Mesothelial cell of epicardium (in vitro differentiated cells): ENCODE results near the gene RXFP4. TPM values are rescaled to one million over a fixed set of nuclear protein-coding genes. Genes with fewer than 3 reads are reported as not detected.
"Not testable (repeated sequence)": the region's sequence is repeated elsewhere in the genome, so short reads cannot be mapped to it uniquely, and the experiment has no call there.

Experiments
- DNase-seq, 2 experiments: peaks; one replicate each; pipeline ENCODE4 v3.0.0; 2021; ENCODE audit warnings: low spot score in 2 of 2; ENCODE audit not compliant: unreplicated experiment in 2 of 2
- H3K27ac Mint-ChIP-seq: 2 replicates; pipeline ENCODE4 v1.8.0; 2021; ENCODE audit warnings: mixed read lengths
- H3K27me3 Mint-ChIP-seq: 2 replicates; pipeline ENCODE4 v1.8.0; 2021; ENCODE audit warnings: low read depth, mixed read lengths
- H3K36me3 Mint-ChIP-seq: 2 replicates; pipeline ENCODE4 v1.8.0; 2021; ENCODE audit warnings: mixed read lengths
- H3K4me1 Mint-ChIP-seq: 2 replicates; pipeline ENCODE4 v1.8.0; 2021; ENCODE audit warnings: mixed read lengths
- H3K4me3 Mint-ChIP-seq: 2 replicates; pipeline ENCODE4 v1.8.0; 2021; ENCODE audit warnings: mild to moderate bottlenecking, moderate library complexity, mixed read lengths
- H3K9me3 Mint-ChIP-seq: 2 replicates; pipeline ENCODE4 v1.8.0; 2021; ENCODE audit warnings: mixed read lengths
- total RNA-seq: library from RNA; stranded (reverse); gene quantifications from 3 replicates; pipeline ENCODE4 v1.2.1, GENCODE V29; 2021
- TF ChIP-seq, protein P1 (sequence below): fragments of 200-600 bp; sonication (generic); IDR thresholded peaks from one replicate; pipeline ENCODE4 v1.5.0; 2021; ENCODE audit warnings: antibody characterized with exemption; ENCODE audit not compliant: unreplicated experiment

RXFP4 gene
- total RNA-seq, 1 donor from 2014 or later, result not detected

DNA sequence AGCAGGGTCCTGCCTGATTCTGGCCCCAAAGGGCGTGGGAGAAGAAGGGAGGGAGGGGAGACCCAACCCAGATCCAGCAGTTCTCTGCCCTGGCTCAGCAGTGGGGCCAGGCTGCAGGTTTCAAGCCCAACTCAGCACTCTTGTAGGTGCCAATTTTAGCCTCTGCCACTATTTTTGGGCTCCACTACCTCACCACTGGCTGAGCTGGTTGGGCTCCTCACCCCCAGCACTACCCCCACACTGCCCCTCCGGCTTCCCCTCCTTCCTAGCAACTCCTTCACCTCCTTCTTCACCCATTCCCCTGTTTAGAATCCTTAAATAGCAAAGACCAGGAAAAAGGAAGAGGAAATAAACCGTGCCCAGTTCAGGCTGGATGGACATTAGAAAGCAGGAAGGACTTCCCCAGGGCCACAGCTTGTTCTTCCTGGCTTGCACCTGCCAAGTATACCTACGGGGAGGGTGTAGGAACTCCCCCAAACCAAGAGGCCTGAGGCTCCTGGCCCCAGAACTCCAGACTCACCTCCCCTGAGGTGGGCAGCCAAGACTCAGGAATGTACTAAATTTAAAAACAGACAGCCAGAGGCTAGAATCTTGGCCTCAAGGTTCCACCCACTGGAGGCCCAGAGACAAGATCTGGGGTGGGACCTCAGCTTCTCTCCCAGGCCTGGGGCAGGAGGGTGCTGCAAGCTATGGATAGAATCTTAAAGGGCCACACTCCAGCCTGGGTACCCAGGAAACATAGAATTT is 38.3 kb downstream of the RXFP4 start:
- peak overlapping the region; percentile 95 for H3K4me3 Mint-ChIP-seq
- H3K36me3 Mint-ChIP-seq, result no peaks in the 10 kb centered on the region
- no peaks in the 10 kb centered on the region for H3K27me3 Mint-ChIP-seq
- TF ChIP-seq, protein P1, sequence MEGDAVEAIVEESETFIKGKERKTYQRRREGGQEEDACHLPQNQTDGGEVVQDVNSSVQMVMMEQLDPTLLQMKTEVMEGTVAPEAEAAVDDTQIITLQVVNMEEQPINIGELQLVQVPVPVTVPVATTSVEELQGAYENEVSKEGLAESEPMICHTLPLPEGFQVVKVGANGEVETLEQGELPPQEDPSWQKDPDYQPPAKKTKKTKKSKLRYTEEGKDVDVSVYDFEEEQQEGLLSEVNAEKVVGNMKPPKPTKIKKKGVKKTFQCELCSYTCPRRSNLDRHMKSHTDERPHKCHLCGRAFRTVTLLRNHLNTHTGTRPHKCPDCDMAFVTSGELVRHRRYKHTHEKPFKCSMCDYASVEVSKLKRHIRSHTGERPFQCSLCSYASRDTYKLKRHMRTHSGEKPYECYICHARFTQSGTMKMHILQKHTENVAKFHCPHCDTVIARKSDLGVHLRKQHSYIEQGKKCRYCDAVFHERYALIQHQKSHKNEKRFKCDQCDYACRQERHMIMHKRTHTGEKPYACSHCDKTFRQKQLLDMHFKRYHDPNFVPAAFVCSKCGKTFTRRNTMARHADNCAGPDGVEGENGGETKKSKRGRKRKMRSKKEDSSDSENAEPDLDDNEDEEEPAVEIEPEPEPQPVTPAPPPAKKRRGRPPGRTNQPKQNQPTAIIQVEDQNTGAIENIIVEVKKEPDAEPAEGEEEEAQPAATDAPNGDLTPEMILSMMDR, result no peak
- H3K27ac Mint-ChIP-seq, result peak overlapping the region; percentile 97
- no peaks in the 10 kb centered on the region for H3K9me3 Mint-ChIP-seq
- peaks cover 72% of the 10 kb centered on the region for H3K4me1 Mint-ChIP-seq
- no peak for DNase-seq

DNA sequence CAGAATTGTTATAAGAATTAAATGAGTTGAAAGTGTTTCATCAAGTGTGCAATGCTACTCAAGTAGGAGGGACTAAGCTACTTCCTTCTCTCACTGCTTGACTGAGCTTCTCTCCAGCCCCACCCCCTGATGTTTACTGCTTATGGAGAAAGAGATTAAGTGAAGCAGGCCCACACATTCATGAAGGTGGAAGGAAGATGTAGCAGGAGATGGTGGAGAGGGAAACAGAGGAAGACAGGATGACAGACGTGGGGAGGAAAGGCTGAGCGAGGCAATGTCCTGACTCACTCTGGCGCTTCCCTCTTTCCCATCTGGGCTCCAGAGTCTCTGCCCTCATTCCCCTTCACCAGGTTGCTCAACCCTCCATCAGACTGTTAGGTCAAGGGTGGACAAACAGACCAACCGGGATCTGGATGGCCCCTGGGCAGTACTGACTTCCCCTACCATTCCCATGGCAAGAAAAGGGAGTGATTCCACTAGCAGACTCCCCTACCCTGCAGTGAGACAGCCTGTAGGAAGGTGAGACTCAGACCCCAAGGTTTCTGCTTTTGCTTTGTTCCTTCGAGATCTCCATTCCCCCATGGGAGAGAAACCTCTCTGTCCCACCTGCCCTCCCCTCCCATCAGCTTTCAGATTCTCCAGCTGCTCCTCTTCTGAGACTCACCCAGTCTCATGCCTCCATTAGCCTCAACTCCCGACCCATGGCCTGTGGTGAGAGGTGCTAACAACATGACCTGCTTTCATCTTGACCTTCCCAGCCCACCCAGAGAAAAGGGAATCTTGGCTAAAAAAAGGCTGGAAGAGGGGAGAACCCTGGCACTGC is 40.0 kb downstream of the RXFP4 start:
- H3K27ac Mint-ChIP-seq, result peak overlapping the region; percentile 79
- TF ChIP-seq, protein P1, result no peak
- DNase-seq, result no peak
- H3K4me3 Mint-ChIP-seq, result no peak overlapping the region
- H3K27me3 Mint-ChIP-seq, result no peaks in the 10 kb centered on the region
- no peaks in the 10 kb centered on the region for H3K9me3 Mint-ChIP-seq
- H3K36me3 Mint-ChIP-seq, result no peaks in the 10 kb centered on the region
- H3K4me1 Mint-ChIP-seq, result peaks cover 55% of the 10 kb centered on the region

DNA sequence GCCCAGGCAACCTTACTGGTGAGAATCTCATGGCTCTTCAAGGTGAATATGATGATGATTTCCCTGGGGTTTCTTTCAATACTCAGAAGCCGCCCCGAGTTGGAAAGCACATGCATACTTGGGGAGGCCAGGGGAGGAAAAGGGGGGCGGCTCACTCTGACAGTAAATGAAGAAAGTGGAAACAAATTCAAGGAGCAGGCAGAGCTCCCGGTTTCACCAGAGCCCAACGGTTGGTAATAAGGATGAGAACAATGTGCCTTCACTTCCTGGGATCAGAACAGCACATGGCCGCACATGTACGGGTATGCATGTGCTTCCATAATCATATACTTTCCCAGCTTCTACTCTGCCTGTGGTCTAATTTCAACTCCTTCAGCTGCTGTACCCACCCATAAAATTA is 40.7 kb downstream of the RXFP4 start:
- H3K36me3 Mint-ChIP-seq, result no peaks in the 10 kb centered on the region
- no peak overlapping the region for H3K4me3 Mint-ChIP-seq
- TF ChIP-seq, protein P1, result no peak
- H3K9me3 Mint-ChIP-seq, result no peaks in the 10 kb centered on the region
- H3K27me3 Mint-ChIP-seq, result no peaks in the 10 kb centered on the region
- peak overlapping the region; percentile 79 for H3K27ac Mint-ChIP-seq
- DNase-seq, result no peak
- peaks cover 49% of the 10 kb centered on the region for H3K4me1 Mint-ChIP-seq

DNA sequence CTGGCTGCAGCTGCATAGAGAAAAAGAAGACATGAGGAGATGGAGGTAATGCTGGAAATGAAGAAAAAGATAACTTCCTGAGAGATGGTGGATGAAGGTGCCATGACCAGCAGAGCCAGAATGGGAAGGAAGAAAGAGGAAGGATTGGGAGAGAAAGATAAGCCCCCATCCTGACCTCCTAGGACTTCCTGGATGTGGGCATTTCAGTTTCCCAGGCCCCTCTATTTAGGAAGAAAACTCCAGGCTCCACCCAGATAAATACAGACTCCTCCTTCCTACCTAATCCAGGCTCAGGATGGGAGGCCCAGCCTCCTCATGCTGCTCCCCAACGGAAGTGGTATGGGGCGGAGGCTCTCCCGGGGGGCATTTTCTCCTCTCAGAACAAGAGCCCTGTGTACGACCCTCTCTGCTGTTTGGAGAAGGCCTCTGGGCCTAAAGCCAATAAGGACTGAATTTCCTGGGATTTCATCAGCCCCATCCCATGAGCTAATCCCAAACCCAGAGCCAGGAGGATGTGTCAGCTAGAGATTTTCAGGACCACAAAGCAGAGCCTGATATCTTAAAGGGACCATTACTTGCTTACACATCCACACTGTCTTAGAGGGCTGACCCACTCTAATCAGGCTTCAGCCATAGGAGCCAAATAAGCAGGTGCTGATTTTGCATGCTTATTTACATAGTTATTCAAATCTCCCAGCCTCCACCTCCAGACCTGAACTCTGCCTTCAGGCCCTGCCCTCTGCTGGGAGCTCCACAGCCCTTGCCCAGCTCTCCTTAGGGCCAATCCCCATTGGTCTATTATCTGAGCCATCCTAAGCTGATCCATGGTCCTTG is 42.0 kb downstream of the RXFP4 start:
- no peak for DNase-seq
- peak overlapping the region; percentile 81 for H3K27ac Mint-ChIP-seq
- H3K27me3 Mint-ChIP-seq, result no peaks in the 10 kb centered on the region
- peak overlapping the region; percentile 43 for H3K4me3 Mint-ChIP-seq
- no peaks in the 10 kb centered on the region for H3K36me3 Mint-ChIP-seq
- H3K4me1 Mint-ChIP-seq, result peaks cover 44% of the 10 kb centered on the region
- H3K9me3 Mint-ChIP-seq, result no peaks in the 10 kb centered on the region
- TF ChIP-seq, protein P1, result no peak

DNA sequence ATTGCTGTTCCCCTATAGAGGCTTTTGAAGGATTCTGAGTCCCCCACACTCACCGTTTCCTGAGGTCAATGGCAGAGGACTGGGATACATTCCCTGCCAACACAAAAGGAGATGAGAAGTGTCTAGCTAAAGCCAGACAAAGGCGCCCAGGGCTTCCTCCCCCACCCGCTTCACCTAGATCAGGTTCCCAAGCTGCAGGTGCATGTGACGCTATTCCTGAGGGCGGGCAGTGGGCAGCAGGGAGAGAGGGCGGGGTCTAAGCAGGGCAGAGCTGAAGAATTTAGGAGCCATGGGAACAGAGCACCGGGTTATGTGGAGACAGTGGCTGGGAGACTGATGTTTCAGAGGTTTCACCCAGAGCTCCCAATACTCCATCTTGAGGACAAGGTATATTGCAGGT is 42.9 kb downstream of the RXFP4 start:
- H3K4me3 Mint-ChIP-seq, result no peak overlapping the region
- H3K9me3 Mint-ChIP-seq, result no peaks in the 10 kb centered on the region
- H3K36me3 Mint-ChIP-seq, result no peaks in the 10 kb centered on the region
- H3K4me1 Mint-ChIP-seq, result peaks cover 41% of the 10 kb centered on the region
- DNase-seq, result no peak
- H3K27ac Mint-ChIP-seq, result peak overlapping the region; percentile 71
- TF ChIP-seq, protein P1, result no peak
- H3K27me3 Mint-ChIP-seq, result no peaks in the 10 kb centered on the region

DNA sequence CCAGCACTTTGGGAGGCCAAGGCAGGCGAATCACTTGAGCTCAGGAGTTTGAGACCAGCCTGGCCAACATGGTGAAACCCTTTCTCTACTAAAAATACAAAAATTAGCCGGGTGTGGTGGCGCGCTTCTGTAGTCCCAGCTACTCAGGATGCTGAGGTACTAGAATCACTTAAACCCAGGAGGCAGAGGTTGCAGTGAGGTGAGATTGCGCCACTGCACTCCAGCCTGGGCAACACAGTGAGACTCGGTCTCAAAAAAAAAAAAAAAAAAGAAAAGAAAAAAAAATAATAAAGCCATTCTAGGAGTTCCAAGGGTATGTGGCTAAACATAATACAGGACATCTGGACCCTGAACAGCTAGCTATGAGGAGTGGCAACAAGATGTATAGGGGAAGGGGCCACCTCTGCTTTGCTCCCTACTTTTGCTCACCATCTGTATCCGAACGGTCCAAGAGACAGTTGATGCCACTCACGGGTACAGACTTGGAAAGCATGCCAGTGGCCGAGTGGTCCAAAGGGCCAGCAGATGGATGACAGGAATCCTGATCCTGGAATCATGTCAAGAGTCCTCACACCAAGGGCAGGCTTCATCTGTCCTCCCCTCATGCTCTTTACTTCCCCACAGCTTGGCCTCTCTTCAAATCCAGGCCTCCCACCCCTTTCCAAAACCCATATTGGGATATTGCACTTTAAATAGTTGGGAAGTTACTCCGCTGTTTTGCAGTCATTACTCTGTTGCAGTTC is 43.6 kb downstream of the RXFP4 start:
- not testable (repeated sequence) for H3K27me3 Mint-ChIP-seq, DNase-seq, H3K4me3 Mint-ChIP-seq, H3K27ac Mint-ChIP-seq, H3K9me3 Mint-ChIP-seq, H3K36me3 Mint-ChIP-seq
- peaks cover 33% of the 10 kb centered on the region for H3K4me1 Mint-ChIP-seq
